ENCODE data around the gene ACTR8. TPM values are rescaled to one million over a fixed set of nuclear protein-coding genes. Genes with fewer than 3 reads are reported as not detected.
A peak's percentile ranks its signal among the peaks of the same experiment; 100 is the strongest.

ACTR8 gene
- total RNA-seq, 1 donor from 2014 or later: 52.4 TPM

GRCh38 chr3:53890726-53891475 is 8.9 kb upstream of the ACTR8 start:
- H3K4me1 Mint-ChIP-seq (ENCODE audit: low read depth): peaks cover 48% of the 10 kb centered on the region
- intact Hi-C loops (cut with micrococcal nuclease): loop anchor here (1.0 to 5.0 kb wide), 4 partner anchors 9 to 544 kb away; partner anchors contain the start of genes ACTR8 and DCP1A
- no peaks in the 10 kb centered on the region for H3K9me3 Mint-ChIP-seq
- peaks cover 14% of the 10 kb centered on the region for H3K27me3 Mint-ChIP-seq (ENCODE audit: low read depth)
- peak overlapping the region; percentile 93 for H3K4me3 Mint-ChIP-seq (ENCODE audit: low read depth)
- peak; percentile 44 for DNase-seq (ENCODE audit: low spot score)
- peaks cover 54% of the 10 kb centered on the region for H3K36me3 Mint-ChIP-seq (ENCODE audit: low read depth)
- peak overlapping the region; percentile 97 for H3K27ac Mint-ChIP-seq

- Mint-ChIP-seq H3K27me3 (ENCODE audit: low read depth) (no peaks in the 10 kb centered on the region), H3K36me3 (ENCODE audit: low read depth) (peaks cover 70% of the 10 kb centered on the region), H3K4me1 (ENCODE audit: low read depth) (peaks cover 48% of the 10 kb centered on the region), H3K27ac (no peak overlapping the region), H3K9me3 (no peaks in the 10 kb centered on the region), H3K4me3 (ENCODE audit: low read depth) (no peak overlapping the region)
- intact Hi-C loops (cut with micrococcal nuclease): no loop called here
- DNase-seq (ENCODE audit: low spot score): no peak
Measured at GRCh38 chr3:53888232-53888631, 6.3 kb upstream of the ACTR8 start.

- Mint-ChIP-seq H3K27ac (peak overlapping the region; percentile 16), H3K4me3 (ENCODE audit: low read depth) (no peak overlapping the region), H3K4me1 (ENCODE audit: low read depth) (peaks cover 48% of the 10 kb centered on the region), H3K36me3 (ENCODE audit: low read depth) (peaks cover 73% of the 10 kb centered on the region), H3K9me3 (no peaks in the 10 kb centered on the region), H3K27me3 (ENCODE audit: low read depth) (no peaks in the 10 kb centered on the region)
- intact Hi-C loops (cut with micrococcal nuclease): no loop called here
- no peak for DNase-seq (ENCODE audit: low spot score)
Measured at GRCh38 chr3:53887446-53887845, 5.5 kb upstream of the ACTR8 start.

GRCh38 chr3:53885239-53885638 is 3.3 kb upstream of the ACTR8 start:
- H3K27ac Mint-ChIP-seq: no peak overlapping the region
- peaks cover 45% of the 10 kb centered on the region for H3K4me1 Mint-ChIP-seq (ENCODE audit: low read depth)
- no peaks in the 10 kb centered on the region for H3K27me3 Mint-ChIP-seq (ENCODE audit: low read depth)
- H3K36me3 Mint-ChIP-seq (ENCODE audit: low read depth): peaks cover 67% of the 10 kb centered on the region
- H3K9me3 Mint-ChIP-seq: no peaks in the 10 kb centered on the region
- DNase-seq (ENCODE audit: low spot score): no peak
- no peak overlapping the region for H3K4me3 Mint-ChIP-seq (ENCODE audit: low read depth)
- intact Hi-C loops (cut with micrococcal nuclease): no loop called here

DNA sequence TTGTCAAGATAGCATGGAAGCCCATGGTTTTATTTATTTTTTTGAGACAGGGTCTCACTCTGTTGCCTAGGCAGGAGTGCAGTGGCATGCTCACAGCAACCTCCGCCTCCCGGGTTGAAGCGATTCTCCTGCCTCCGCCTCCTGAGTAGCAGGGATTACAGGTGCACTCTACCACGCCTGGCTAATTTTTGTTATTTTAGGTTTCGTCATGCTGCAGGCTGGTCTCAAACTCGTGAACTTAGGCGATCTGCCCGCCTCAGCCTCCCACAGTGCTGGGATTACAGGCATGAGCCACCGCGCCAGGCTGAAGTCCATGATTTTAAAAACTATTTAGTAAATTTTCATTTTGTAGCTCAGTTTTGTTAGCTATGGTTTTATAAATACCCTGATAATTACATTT is 2.7 kb upstream of the ACTR8 start:
- intact Hi-C loops (cut with micrococcal nuclease): no loop called here
- no peak for DNase-seq (ENCODE audit: low spot score)
- peaks cover 68% of the 10 kb centered on the region for H3K36me3 Mint-ChIP-seq (ENCODE audit: low read depth)

DNA sequence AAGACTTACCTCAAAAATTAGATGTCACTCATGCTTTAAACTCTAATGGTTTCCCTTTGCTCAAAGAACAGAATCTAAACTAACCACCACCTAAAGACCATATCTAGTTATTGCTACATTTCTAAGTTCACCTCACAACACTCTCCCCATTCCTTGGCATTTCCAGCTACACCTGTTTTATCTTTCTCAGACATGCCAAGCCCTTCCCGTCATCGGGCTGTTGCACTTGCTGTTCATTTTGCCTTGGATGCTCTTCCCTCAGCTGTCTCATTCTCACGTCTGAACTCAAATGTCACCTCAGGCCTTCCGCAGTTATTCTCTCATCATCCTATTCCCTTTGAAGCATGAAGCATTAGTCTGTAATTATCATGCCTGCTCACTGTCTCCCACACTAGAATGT is 1.1 kb upstream of the ACTR8 start:
- DNase-seq (ENCODE audit: low spot score): no peak
- Mint-ChIP-seq H3K4me3 (ENCODE audit: low read depth) (peak overlapping the region; percentile 99), H3K4me1 (ENCODE audit: low read depth) (peaks cover 35% of the 10 kb centered on the region), H3K27ac (peak overlapping the region; percentile 76), H3K36me3 (ENCODE audit: low read depth) (peaks cover 65% of the 10 kb centered on the region), H3K9me3 (no peaks in the 10 kb centered on the region), H3K27me3 (ENCODE audit: low read depth) (no peaks in the 10 kb centered on the region)
- intact Hi-C loops (cut with micrococcal nuclease): no loop called here

More for the DNA sequence above, 2.7 kb upstream of the ACTR8 start:
- Mint-ChIP-seq H3K27ac (no peak overlapping the region), H3K27me3 (ENCODE audit: low read depth) (no peaks in the 10 kb centered on the region), H3K4me3 (ENCODE audit: low read depth) (no peak overlapping the region), H3K9me3 (no peaks in the 10 kb centered on the region), H3K4me1 (ENCODE audit: low read depth) (peaks cover 44% of the 10 kb centered on the region)

GRCh38 chr3:53880396-53881345 is 1.3 kb downstream of the ACTR8 start:
- Mint-ChIP-seq H3K4me3 (ENCODE audit: low read depth) (peak overlapping the region; percentile 99), H3K9me3 (no peaks in the 10 kb centered on the region)

GRCh38 chr3:53865732-53866499 is 16.0 kb downstream of the ACTR8 start:
- DNase-seq (ENCODE audit: low spot score): no peak
- intact Hi-C loops (cut with micrococcal nuclease): no loop called here
- H3K27ac Mint-ChIP-seq: no peak overlapping the region
- no peaks in the 10 kb centered on the region for H3K9me3 Mint-ChIP-seq
- H3K4me1 Mint-ChIP-seq (ENCODE audit: low read depth): peaks cover 3% of the 10 kb centered on the region
- no peak overlapping the region for H3K4me3 Mint-ChIP-seq (ENCODE audit: low read depth)
- H3K36me3 Mint-ChIP-seq (ENCODE audit: low read depth): peaks cover 71% of the 10 kb centered on the region
- H3K27me3 Mint-ChIP-seq (ENCODE audit: low read depth): no peaks in the 10 kb centered on the region

More at GRCh38 chr3:53880396-53881345, 1.3 kb downstream of the ACTR8 start:
- no peaks in the 10 kb centered on the region for H3K27me3 Mint-ChIP-seq (ENCODE audit: low read depth)
- H3K27ac Mint-ChIP-seq: peak overlapping the region; percentile 96
- no peak for DNase-seq (ENCODE audit: low spot score)
- peaks cover 22% of the 10 kb centered on the region for H3K4me1 Mint-ChIP-seq (ENCODE audit: low read depth)
- H3K36me3 Mint-ChIP-seq (ENCODE audit: low read depth): peaks cover 68% of the 10 kb centered on the region
- intact Hi-C loops (cut with micrococcal nuclease): no loop called here

GRCh38 chr3:53863145-53863544 is 18.8 kb downstream of the ACTR8 start:
- H3K9me3 Mint-ChIP-seq: no peaks in the 10 kb centered on the region
- H3K27ac Mint-ChIP-seq: no peak overlapping the region
- peaks cover 3% of the 10 kb centered on the region for H3K4me1 Mint-ChIP-seq (ENCODE audit: low read depth)
- intact Hi-C loops (cut with micrococcal nuclease): no loop called here
- no peak for DNase-seq (ENCODE audit: low spot score)
- H3K4me3 Mint-ChIP-seq (ENCODE audit: low read depth): no peak overlapping the region
- H3K36me3 Mint-ChIP-seq (ENCODE audit: low read depth): peaks cover 63% of the 10 kb centered on the region
- H3K27me3 Mint-ChIP-seq (ENCODE audit: low read depth): no peaks in the 10 kb centered on the region

- H3K4me3 Mint-ChIP-seq (ENCODE audit: low read depth): no peak overlapping the region
- no peaks in the 10 kb centered on the region for H3K27me3 Mint-ChIP-seq (ENCODE audit: low read depth)
- H3K36me3 Mint-ChIP-seq (ENCODE audit: low read depth): peaks cover 62% of the 10 kb centered on the region
- intact Hi-C loops (cut with micrococcal nuclease): no loop called here
- H3K9me3 Mint-ChIP-seq: no peaks in the 10 kb centered on the region
- no peak for DNase-seq (ENCODE audit: low spot score)
- peaks cover 3% of the 10 kb centered on the region for H3K4me1 Mint-ChIP-seq (ENCODE audit: low read depth)
- no peak overlapping the region for H3K27ac Mint-ChIP-seq
Measured at GRCh38 chr3:53862241-53862640, 19.7 kb downstream of the ACTR8 start.

GRCh38 chr3:53860196-53860595 is 21.8 kb downstream of the ACTR8 start:
- Mint-ChIP-seq H3K36me3 (ENCODE audit: low read depth) (peaks cover 58% of the 10 kb centered on the region), H3K4me3 (ENCODE audit: low read depth) (no peak overlapping the region)

GRCh38 chr3:53859178-53859577 is 22.8 kb downstream of the ACTR8 start:
- Mint-ChIP-seq H3K27ac (no peak overlapping the region), H3K27me3 (ENCODE audit: low read depth) (peaks cover 2% of the 10 kb centered on the region), H3K9me3 (no peaks in the 10 kb centered on the region), H3K36me3 (ENCODE audit: low read depth) (peaks cover 55% of the 10 kb centered on the region), H3K4me3 (ENCODE audit: low read depth) (no peak overlapping the region), H3K4me1 (ENCODE audit: low read depth) (peaks cover 6% of the 10 kb centered on the region)
- intact Hi-C loops (cut with micrococcal nuclease): no loop called here
- DNase-seq (ENCODE audit: low spot score): no peak

More at GRCh38 chr3:53860196-53860595, 21.8 kb downstream of the ACTR8 start:
- no peaks in the 10 kb centered on the region for H3K27me3 Mint-ChIP-seq (ENCODE audit: low read depth)
- H3K27ac Mint-ChIP-seq: no peak overlapping the region
- no peaks in the 10 kb centered on the region for H3K9me3 Mint-ChIP-seq
- intact Hi-C loops (cut with micrococcal nuclease): no loop called here
- peaks cover 6% of the 10 kb centered on the region for H3K4me1 Mint-ChIP-seq (ENCODE audit: low read depth)
- no peak for DNase-seq (ENCODE audit: low spot score)

Measured in activated T-helper 2 cell treated with anti-CD3 and anti-CD28 coated beads, Interferon-gamma antibody, Interleukin-2, Interleukin-4, amounts not matched to agents 10 μg/mL and 5 μg/mL and 100 μg/mL, durations not matched to agents 14 hours and 24 hours and 36 hours (primary cell).